Activated naive CD8-positive, alpha-beta T cell treated with anti-CD3 and anti-CD28 coated beads, Interleukin-2, amount 50 U/mL, for 24 hours (primary cell): ENCODE data around the gene JAM2.

Experiments
- ATAC-seq: fragments of 150-1000 bp; cut with Tn5 transposase; one replicate; pipeline ENCODE4 v1.10.0; 2021
- DNase-seq: peaks from one replicate; pipeline ENCODE4 v3.0.0; 2021
- H3K27ac Mint-ChIP-seq: one replicate; pipeline ENCODE4 v1.8.0; 2021; ENCODE audit warnings: mild to moderate bottlenecking, mixed read lengths
- H3K27me3 Mint-ChIP-seq: one replicate; pipeline ENCODE4 v1.8.0; 2021; ENCODE audit warnings: mixed read lengths
- H3K36me3 Mint-ChIP-seq: one replicate; pipeline ENCODE4 v1.8.0; 2021; ENCODE audit warnings: low read depth, mixed read lengths
- H3K4me1 Mint-ChIP-seq: one replicate; pipeline ENCODE4 v1.8.0; 2021; ENCODE audit warnings: mixed read lengths
- H3K4me3 Mint-ChIP-seq: one replicate; pipeline ENCODE4 v1.8.0; 2021; ENCODE audit warnings: mild to moderate bottlenecking, moderate library complexity, mixed read lengths
- H3K9me3 Mint-ChIP-seq: one replicate; pipeline ENCODE4 v1.8.0; 2021; ENCODE audit warnings: mixed read lengths

JAM2 gene

GRCh38 chr21:25717491-25718147, 78.6 kb downstream of the JAM2 start:
- ATAC-seq (no peak), DNase-seq (no peak)
- Mint-ChIP-seq H3K4me3 (no peak overlapping the region), H3K9me3 (no peaks in the 10 kb centered on the region), H3K27ac (no peak overlapping the region), H3K36me3 (peaks cover 22% of the 10 kb centered on the region), H3K4me1 (no peaks in the 10 kb centered on the region), H3K27me3 (no peaks in the 10 kb centered on the region)

- H3K27ac Mint-ChIP-seq, result no peak overlapping the region
- H3K9me3 Mint-ChIP-seq, result no peaks in the 10 kb centered on the region
- ATAC-seq (no peak), DNase-seq (no peak)
- H3K27me3 Mint-ChIP-seq, result no peaks in the 10 kb centered on the region
- peaks cover 45% of the 10 kb centered on the region for H3K36me3 Mint-ChIP-seq
- H3K4me3 Mint-ChIP-seq, result no peak overlapping the region
- no peaks in the 10 kb centered on the region for H3K4me1 Mint-ChIP-seq
Measured at GRCh38 chr21:25721987-25722386, 82.9 kb downstream of the JAM2 start.

- Mint-ChIP-seq H3K36me3 (peaks cover 48% of the 10 kb centered on the region), H3K27me3 (no peaks in the 10 kb centered on the region), H3K4me3 (no peak overlapping the region), H3K9me3 (no peaks in the 10 kb centered on the region), H3K27ac (no peak overlapping the region), H3K4me1 (no peaks in the 10 kb centered on the region)
- DNase-seq, result no peak
- ATAC-seq, result no peak
Measured at GRCh38 chr21:25722631-25723030, 83.6 kb downstream of the JAM2 start.

- peaks cover 36% of the 10 kb centered on the region for H3K4me1 Mint-ChIP-seq
- peaks cover 56% of the 10 kb centered on the region for H3K36me3 Mint-ChIP-seq
- H3K4me3 Mint-ChIP-seq, result no peak overlapping the region
Measured at GRCh38 chr21:25732091-25732760, 93.2 kb downstream of the JAM2 start.

GRCh38 chr21:25733859-25734653, 95.0 kb downstream of the JAM2 start:
- Mint-ChIP-seq H3K4me1 (peaks cover 48% of the 10 kb centered on the region), H3K4me3 (peak overlapping the region; percentile 99), H3K27ac (peak overlapping the region; percentile 100), H3K9me3 (no peaks in the 10 kb centered on the region), H3K27me3 (peaks cover 3% of the 10 kb centered on the region), H3K36me3 (peaks cover 39% of the 10 kb centered on the region)
- DNase-seq (peak; percentile 40), ATAC-seq (no peak)

More at GRCh38 chr21:25732091-25732760, 93.2 kb downstream of the JAM2 start:
- ATAC-seq, result no peak
- Mint-ChIP-seq H3K27me3 (peaks cover 3% of the 10 kb centered on the region), H3K9me3 (no peaks in the 10 kb centered on the region), H3K27ac (no peak overlapping the region)
- DNase-seq, result no peak

- H3K36me3 Mint-ChIP-seq, result peaks cover 35% of the 10 kb centered on the region
- no peaks in the 10 kb centered on the region for H3K9me3 Mint-ChIP-seq
- no peak for DNase-seq
- peak overlapping the region; percentile 99 for H3K4me3 Mint-ChIP-seq
- H3K4me1 Mint-ChIP-seq, result peaks cover 51% of the 10 kb centered on the region
- no peak for ATAC-seq
- H3K27me3 Mint-ChIP-seq, result peaks cover 3% of the 10 kb centered on the region
- peak overlapping the region; percentile 100 for H3K27ac Mint-ChIP-seq
Measured at GRCh38 chr21:25734654-25734903, 95.5 kb downstream of the JAM2 start.

- peak within 1 kb of the TSS; percentile 99 for H3K4me3 Mint-ChIP-seq
- DNase-seq (peak; percentile 98), ATAC-seq (peak; percentile 97)
- peaks cover 30% of the 10 kb centered on the region for H3K36me3 Mint-ChIP-seq
- H3K4me1 Mint-ChIP-seq, result peaks cover 50% of the 10 kb centered on the region
- no peaks in the 10 kb centered on the region for H3K9me3 Mint-ChIP-seq
- H3K27ac Mint-ChIP-seq, result peak within 1 kb of the TSS; percentile 100
- H3K27me3 Mint-ChIP-seq, result peaks cover 3% of the 10 kb centered on the region
Measured at GRCh38 chr21:25734904-25735645, 96.0 kb downstream of the JAM2 start, which contains the start of the genes ATP5PF and GABPA. ATP5PF (minus strand) TSS chr21:25734904; CDS start chr21:25729794, 5,110 bp downstream. GABPA (plus strand) TSS chr21:25734972; CDS start chr21:25741599, 6,627 bp downstream.

- H3K36me3 Mint-ChIP-seq, result peaks cover 26% of the 10 kb centered on the region
- H3K4me1 Mint-ChIP-seq, result peaks cover 49% of the 10 kb centered on the region
- H3K27ac Mint-ChIP-seq, result peak overlapping the region; percentile 97
- peak overlapping the region; percentile 99 for H3K4me3 Mint-ChIP-seq
- DNase-seq, result peak; percentile 81
- H3K9me3 Mint-ChIP-seq, result no peaks in the 10 kb centered on the region
- peak; percentile 37 for ATAC-seq
- H3K27me3 Mint-ChIP-seq, result peaks cover 3% of the 10 kb centered on the region
Measured at GRCh38 chr21:25735646-25736597, 96.9 kb downstream of the JAM2 start.

- no peak overlapping the region for H3K4me3 Mint-ChIP-seq
- H3K27ac Mint-ChIP-seq, result no peak overlapping the region
Measured at GRCh38 chr21:25737421-25737820, 98.4 kb downstream of the JAM2 start.

GRCh38 chr21:25742900-25743299, 103.8 kb downstream of the JAM2 start:
- Mint-ChIP-seq H3K36me3 (peaks cover 6% of the 10 kb centered on the region), H3K4me3 (no peak overlapping the region), H3K27ac (no peak overlapping the region), H3K27me3 (no peaks in the 10 kb centered on the region), H3K4me1 (peaks cover 10% of the 10 kb centered on the region), H3K9me3 (no peaks in the 10 kb centered on the region)
- ATAC-seq (no peak), DNase-seq (no peak)

More at GRCh38 chr21:25737421-25737820, 98.4 kb downstream of the JAM2 start:
- ATAC-seq (no peak), DNase-seq (no peak)
- H3K27me3 Mint-ChIP-seq, result peaks cover 3% of the 10 kb centered on the region
- no peaks in the 10 kb centered on the region for H3K9me3 Mint-ChIP-seq
- peaks cover 25% of the 10 kb centered on the region for H3K36me3 Mint-ChIP-seq
- peaks cover 45% of the 10 kb centered on the region for H3K4me1 Mint-ChIP-seq

- Mint-ChIP-seq H3K27me3 (no peaks in the 10 kb centered on the region), H3K9me3 (no peaks in the 10 kb centered on the region), H3K4me3 (no peak overlapping the region), H3K36me3 (peaks cover 16% of the 10 kb centered on the region), H3K4me1 (peaks cover 3% of the 10 kb centered on the region), H3K27ac (no peak overlapping the region)
- no peak for DNase-seq
- ATAC-seq, result no peak
Measured at GRCh38 chr21:25744854-25745253, 105.8 kb downstream of the JAM2 start.

- Mint-ChIP-seq H3K36me3 (peaks cover 30% of the 10 kb centered on the region), H3K27me3 (no peaks in the 10 kb centered on the region), H3K9me3 (no peaks in the 10 kb centered on the region), H3K4me1 (peaks cover 7% of the 10 kb centered on the region), H3K27ac (no peak overlapping the region), H3K4me3 (no peak overlapping the region)
- DNase-seq (no peak), ATAC-seq (peak; percentile 46)
Measured at GRCh38 chr21:25750085-25750484, 111.0 kb downstream of the JAM2 start.

- no peak for ATAC-seq
- Mint-ChIP-seq H3K27me3 (no peaks in the 10 kb centered on the region), H3K36me3 (peaks cover 39% of the 10 kb centered on the region), H3K9me3 (no peaks in the 10 kb centered on the region), H3K4me3 (no peak overlapping the region), H3K4me1 (peaks cover 20% of the 10 kb centered on the region), H3K27ac (no peak overlapping the region)
- no peak for DNase-seq
Measured at GRCh38 chr21:25752416-25752815, 113.4 kb downstream of the JAM2 start.
